ENCODE measurements around the gene BCCIP.

Gene BCCIP

GRCh38 chr10:125838802-125839575 is 15.6 kb downstream of the BCCIP start:
- DNase-seq (ENCODE audit: low read depth, low spot score) = no peak
- H3K4me3 ChIP-seq (ENCODE audit: low read length) = no peak overlapping the region

GRCh38 chr10:125840406-125840805 is 17.1 kb downstream of the BCCIP start:
- no peak overlapping the region for H3K4me3 ChIP-seq (ENCODE audit: low read length)
- no peak for DNase-seq (ENCODE audit: low read depth, low spot score)

- H3K4me3 ChIP-seq (ENCODE audit: low read length) = no peak overlapping the region
- no peak for DNase-seq (ENCODE audit: low read depth, low spot score)
Observed at GRCh38 chr10:125840955-125841354, 17.6 kb downstream of the BCCIP start.

GRCh38 chr10:125843603-125844329 is 20.4 kb downstream of the BCCIP start:
- H3K4me3 ChIP-seq (ENCODE audit: low read length) = no peak overlapping the region
- no peak for DNase-seq (ENCODE audit: low read depth, low spot score)

- DNase-seq (ENCODE audit: low read depth, low spot score) = no peak
Observed at GRCh38 chr10:125844751-125845221, 21.4 kb downstream of the BCCIP start.

GRCh38 chr10:125845617-125846016 is 22.3 kb downstream of the BCCIP start:
- no peak for DNase-seq (ENCODE audit: low read depth, low spot score)

More at GRCh38 chr10:125844751-125845221, 21.4 kb downstream of the BCCIP start:
- no peak overlapping the region for H3K4me3 ChIP-seq (ENCODE audit: low read length)

GRCh38 chr10:125846894-125847293 is 23.5 kb downstream of the BCCIP start:
- no peak for DNase-seq (ENCODE audit: low read depth, low spot score)
- H3K4me3 ChIP-seq (ENCODE audit: low read length) = no peak overlapping the region

More at GRCh38 chr10:125845617-125846016, 22.3 kb downstream of the BCCIP start:
- H3K4me3 ChIP-seq (ENCODE audit: low read length) = no peak overlapping the region

- DNase-seq (ENCODE audit: low read depth, low spot score) = no peak
- H3K4me3 ChIP-seq (ENCODE audit: low read length) = no peak overlapping the region
Observed at GRCh38 chr10:125848371-125848770, 25.0 kb downstream of the BCCIP start.

GRCh38 chr10:125848857-125849256 is 25.5 kb downstream of the BCCIP start:
- no peak overlapping the region for H3K4me3 ChIP-seq (ENCODE audit: low read length)
- DNase-seq (ENCODE audit: low read depth, low spot score) = no peak

- no peak overlapping the region for H3K4me3 ChIP-seq (ENCODE audit: low read length)
- DNase-seq (ENCODE audit: low read depth, low spot score) = no peak
Observed at GRCh38 chr10:125849448-125849847, 26.1 kb downstream of the BCCIP start.

- H3K4me3 ChIP-seq (ENCODE audit: low read length) = no peak overlapping the region
- no peak for DNase-seq (ENCODE audit: low read depth, low spot score)
Observed at GRCh38 chr10:125850766-125851731, 27.7 kb downstream of the BCCIP start.

GRCh38 chr10:125852487-125852886 is 29.1 kb downstream of the BCCIP start:
- no peak for DNase-seq (ENCODE audit: low read depth, low spot score)
- no peak overlapping the region for H3K4me3 ChIP-seq (ENCODE audit: low read length)

- no peak for DNase-seq (ENCODE audit: low read depth, low spot score)
Observed at GRCh38 chr10:125857185-125857760, 33.9 kb downstream of the BCCIP start.

GRCh38 chr10:125859128-125859817 is 35.9 kb downstream of the BCCIP start:
- no peak for DNase-seq (ENCODE audit: low read depth, low spot score)

More at GRCh38 chr10:125857185-125857760, 33.9 kb downstream of the BCCIP start:
- H3K4me3 ChIP-seq (ENCODE audit: low read length) = no peak overlapping the region

GRCh38 chr10:125865120-125865519 is 41.8 kb downstream of the BCCIP start:
- no peak for DNase-seq (ENCODE audit: low read depth, low spot score)
- H3K4me3 ChIP-seq (ENCODE audit: low read length) = no peak overlapping the region

More at GRCh38 chr10:125859128-125859817, 35.9 kb downstream of the BCCIP start:
- H3K4me3 ChIP-seq (ENCODE audit: low read length) = no peak overlapping the region

GRCh38 chr10:125866421-125867029 is 43.2 kb downstream of the BCCIP start:
- H3K4me3 ChIP-seq (ENCODE audit: low read length) = no peak overlapping the region

GRCh38 chr10:125868372-125868975 is 45.1 kb downstream of the BCCIP start:
- no peak overlapping the region for H3K4me3 ChIP-seq (ENCODE audit: low read length)
- peak; percentile 28 for DNase-seq (ENCODE audit: low read depth, low spot score)

More at GRCh38 chr10:125866421-125867029, 43.2 kb downstream of the BCCIP start:
- DNase-seq (ENCODE audit: low read depth, low spot score) = no peak
